Hematopoietic multipotent progenitor cell treated with erythropoietin and hydrocortisone succinate and interleukin-3 and kit ligand, for 17 days (in vitro differentiated cells): ENCODE results near the gene ZNF236.
"Not testable (repeated sequence)": the region's sequence is repeated elsewhere in the genome, so short reads cannot be mapped to it uniquely, and the experiment has no call there.

Experiments used
- DNase-seq: peaks from one replicate; pipeline ENCODE4 v3.0.0-alpha.2; 2015; ENCODE audit warnings: low spot score

ZNF236 gene

GRCh38 chr18:77006305-77007175, 184.2 kb downstream of the ZNF236 start:
- no peak for DNase-seq

- no peak for DNase-seq
Measured at GRCh38 chr18:77007251-77007650, 184.9 kb downstream of the ZNF236 start.

- DNase-seq: no peak
Measured at GRCh38 chr18:77008006-77008405, 185.6 kb downstream of the ZNF236 start.

GRCh38 chr18:77008576-77009315, 186.4 kb downstream of the ZNF236 start:
- DNase-seq: no peak

- no peak for DNase-seq
Measured at GRCh38 chr18:77009675-77010074, 187.3 kb downstream of the ZNF236 start.

DNA sequence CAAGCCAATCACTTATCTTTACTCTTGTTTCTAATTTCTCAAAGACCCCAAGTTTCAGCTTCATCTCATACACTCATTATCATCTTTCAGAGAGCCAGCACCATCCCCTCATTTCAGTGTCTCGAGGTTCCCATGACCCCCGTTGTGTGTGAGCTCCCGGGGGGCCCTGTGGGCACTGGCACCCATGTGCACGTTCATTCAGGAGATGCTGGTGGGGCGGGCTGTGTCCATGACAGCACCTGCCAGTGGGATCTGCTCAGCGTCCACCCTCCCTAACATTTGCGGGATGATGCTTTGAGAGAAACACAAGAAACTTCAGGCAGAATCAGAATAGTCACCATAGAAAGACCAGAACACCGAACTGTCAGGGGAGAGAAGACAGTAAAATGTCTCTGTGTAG, 189.8 kb downstream of the ZNF236 start:
- no peak for DNase-seq

GRCh38 chr18:77012806-77013541, 190.6 kb downstream of the ZNF236 start:
- no peak for DNase-seq

GRCh38 chr18:77013811-77014521, 191.6 kb downstream of the ZNF236 start:
- DNase-seq: no peak

DNA sequence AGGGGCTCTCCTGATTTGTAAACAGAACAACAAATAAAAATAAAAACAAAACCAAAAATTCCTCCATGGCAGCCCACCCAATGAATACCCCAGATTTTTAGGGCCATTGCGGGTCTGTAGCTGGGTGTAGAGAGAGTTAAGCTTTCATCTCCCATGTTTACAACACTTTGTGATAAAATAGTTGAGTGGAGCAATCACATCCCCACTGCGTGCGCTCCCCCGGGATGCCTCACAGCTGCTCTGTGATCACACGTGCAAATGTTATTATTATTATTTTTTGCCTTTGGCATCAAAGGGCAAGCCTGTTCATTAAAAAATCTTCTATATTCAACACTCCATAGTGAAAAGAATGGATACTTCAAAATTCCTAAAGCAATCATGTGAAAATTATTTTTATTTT, 192.2 kb downstream of the ZNF236 start:
- no peak for DNase-seq

DNA sequence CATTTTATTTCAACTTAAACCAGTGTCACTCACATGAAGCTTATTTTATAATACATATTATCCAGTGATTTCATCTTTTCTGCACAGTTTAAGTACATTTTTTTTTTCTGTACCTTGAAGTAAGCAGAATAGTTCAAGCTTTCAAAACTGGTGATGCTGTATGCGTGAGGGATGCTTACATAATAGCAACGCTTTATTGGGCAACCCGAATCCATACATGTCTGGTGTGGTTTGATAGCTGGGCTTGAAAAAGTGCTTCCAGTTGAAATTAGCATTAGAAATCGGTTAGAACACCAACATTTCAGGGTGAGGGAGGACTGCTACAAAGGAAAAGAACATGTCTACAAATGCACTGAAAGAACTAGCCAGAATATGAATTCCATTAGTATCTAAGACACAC, 192.8 kb downstream of the ZNF236 start:
- DNase-seq: no peak

DNA sequence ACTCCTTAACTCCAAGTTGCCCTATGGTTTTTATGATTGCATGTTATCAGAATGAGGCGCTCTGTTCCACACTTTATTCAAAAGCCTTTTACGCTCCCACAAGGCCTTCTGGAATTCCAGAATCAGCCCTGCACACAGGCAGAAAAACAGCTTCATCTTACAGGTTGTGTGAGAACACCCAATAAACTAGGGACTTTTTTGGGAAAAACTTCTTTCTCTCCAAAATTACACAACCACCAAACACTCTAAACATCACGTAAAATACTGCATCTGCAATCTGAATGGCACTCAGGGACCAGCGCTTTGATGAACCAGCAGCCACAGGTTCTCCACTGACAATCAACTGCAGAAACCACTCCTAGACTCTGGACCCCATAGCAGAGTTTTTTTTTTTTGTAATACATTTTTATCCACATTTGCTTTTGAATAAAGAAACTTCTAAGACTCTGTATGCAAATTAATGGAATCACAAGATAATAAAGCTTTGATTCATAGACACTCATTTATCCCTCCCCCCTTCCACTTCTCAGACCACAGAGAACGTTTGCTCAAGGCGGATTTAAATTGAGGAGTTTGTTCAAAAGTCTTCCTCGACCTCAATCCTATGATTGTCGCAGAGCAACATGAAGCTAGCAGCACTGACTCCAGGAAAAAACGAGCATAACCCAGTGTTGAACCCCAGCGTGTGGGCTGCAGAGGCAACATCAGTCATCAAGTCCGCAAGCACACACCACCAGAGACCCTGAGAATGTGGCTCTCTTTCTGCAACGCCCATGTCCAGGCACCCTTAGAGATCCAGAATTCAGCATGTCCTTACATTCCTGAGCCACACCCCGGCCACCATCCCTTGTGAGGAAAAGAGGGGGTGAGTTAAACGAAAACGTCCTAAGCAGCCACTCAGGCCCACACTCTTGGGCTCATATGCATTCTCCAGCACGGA, 193.7 kb downstream of the ZNF236 start:
- no peak for DNase-seq

DNA sequence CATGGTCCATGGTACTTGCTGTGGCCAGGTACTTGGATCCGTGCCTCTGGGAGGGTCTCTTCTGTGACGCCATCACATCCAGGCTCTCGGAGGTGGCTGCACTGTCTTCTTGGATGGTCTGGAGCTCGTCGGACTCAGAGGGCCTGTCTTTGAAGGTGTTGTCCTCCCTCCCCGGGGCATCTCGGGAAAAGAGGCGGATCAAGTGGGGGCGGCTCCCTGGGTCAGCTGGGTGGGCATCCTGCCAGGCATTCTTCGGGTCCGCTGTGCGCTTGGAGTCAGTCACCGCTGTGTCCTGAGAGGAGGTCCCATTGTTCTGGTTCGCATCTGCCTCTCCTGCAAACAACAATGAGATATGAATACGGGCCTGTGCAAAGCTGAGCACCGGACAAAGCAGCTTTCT, 194.6 kb downstream of the ZNF236 start:
- DNase-seq: no peak

DNA sequence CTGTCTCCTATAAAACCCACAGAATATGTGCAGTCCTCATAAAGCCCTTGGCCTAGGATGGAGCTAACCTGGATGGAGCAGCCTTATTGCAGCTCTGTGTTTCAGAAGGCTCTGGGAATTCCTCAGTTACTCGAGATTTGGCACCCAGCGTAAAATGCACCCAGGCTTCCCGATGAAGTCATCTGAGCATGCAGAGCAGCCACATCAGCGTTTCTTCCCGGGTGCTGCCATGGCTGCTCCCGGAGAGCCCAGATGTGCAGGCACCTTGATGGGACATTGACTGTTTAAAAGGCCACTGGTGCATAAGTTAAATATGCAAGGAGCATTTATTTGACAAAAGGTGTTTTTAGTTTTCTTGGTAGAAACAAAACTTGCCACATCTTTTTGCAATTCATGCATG, 195.0 kb downstream of the ZNF236 start:
- DNase-seq: no peak

GRCh38 chr18:77018650-77019049, 196.3 kb downstream of the ZNF236 start:
- not testable (repeated sequence) for DNase-seq

DNA sequence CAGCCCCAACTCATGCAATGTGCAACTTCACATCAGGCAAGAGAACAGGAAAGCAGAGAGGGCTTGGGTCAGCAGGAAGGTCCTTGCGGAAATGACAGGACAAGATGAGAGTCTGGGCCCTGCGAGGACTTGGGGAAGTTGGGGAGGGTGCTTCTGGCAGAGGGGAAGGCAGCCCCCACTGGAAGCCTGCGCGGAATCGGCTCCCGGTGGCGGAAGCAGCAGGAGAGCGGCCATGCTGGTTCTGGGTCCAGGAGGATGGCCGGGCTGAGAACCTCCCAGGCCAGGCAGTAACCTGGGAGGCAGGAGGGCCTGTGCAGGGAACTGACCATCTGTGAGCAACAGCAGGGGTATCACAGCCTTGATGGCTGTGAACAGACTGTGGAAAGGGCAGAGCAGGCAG, 197.3 kb downstream of the ZNF236 start:
- DNase-seq: no peak
